Erythroblast (primary cell): Measurements from ENCODE around the gene PDCD1.
"Not testable (repeated sequence)": the region's sequence is repeated elsewhere in the genome, so short reads cannot be mapped to it uniquely, and the experiment has no call there.

Experiments
- GATA1 ChIP-seq: IDR thresholded peaks from 2 replicates; pipeline ENCODE4 v1.6.1; 2011; ENCODE audit warnings: low read depth, mild to moderate bottlenecking, control low read depth, low read length, moderate library complexity
- POLR2A ChIP-seq: IDR thresholded peaks from 2 replicates; pipeline ENCODE4 v1.6.1; 2011; ENCODE audit warnings: mild to moderate bottlenecking, low read length

GRCh38 chr2:241833756-241834526 lies 24.8 kb downstream of the PDCD1 start:
- not testable (repeated sequence) for TF ChIP-seq POLR2A, GATA1
